K562 (cell line): ENCODE data around the gene UPP1. TPM values are rescaled to one million over a fixed set of nuclear protein-coding genes. Genes with fewer than 3 reads are reported as not detected.

ENCODE experiments used
- BRCA1 ChIP-seq, 2 experiments: fragments of 450-650 bp in 1 of 2; sonication (generic) in 1 of 2; formaldehyde crosslinking in 1 of 2; IDR thresholded peaks; 2 replicates each; pipeline versions ENCODE4 v1.5.0 to v1.6.1; 2017 to 2020; ENCODE audit warnings: mild to moderate bottlenecking in 1 of 2, missing genetic modification reagents in 1 of 2
- CBFA2T2 ChIP-seq: fragments of 450-650 bp; conservative IDR thresholded peaks from 2 replicates; pipeline ENCODE4 v1.6.1; 2017; ENCODE audit warnings: mild to moderate bottlenecking
- CBX1 ChIP-seq: sonication (generic); IDR thresholded peaks from 2 replicates; pipeline ENCODE4 v1.6.1; 2016; ENCODE audit warnings: antibody characterized with exemption, low read depth, mild to moderate bottlenecking
- CSDE1 ChIP-seq, 2 experiments: fragments of 450-650 bp; IDR thresholded peaks; 2 replicates each; pipeline ENCODE4 v1.6.1; 2016; ENCODE audit warnings: mild to moderate bottlenecking in 1 of 2
- GABPB2 ChIP-seq: fragments of 250-450 bp; sonication (Bioruptor Pico); conservative IDR thresholded peaks from 2 replicates; pipeline ENCODE4 v1.5.1; 2021; ENCODE audit warnings: mild to moderate bottlenecking
- GTF2F1 ChIP-seq: IDR thresholded peaks from 2 replicates; pipeline ENCODE4 v1.6.1; 2011; ENCODE audit warnings: low read depth, low read length, improper control_type of control experiment
- HCFC1 ChIP-seq: IDR thresholded peaks from 2 replicates; pipeline ENCODE4 v1.6.1; 2012; ENCODE audit warnings: low read depth, low read length, improper control_type of control experiment
- HMGN3 ChIP-seq: IDR thresholded peaks from 2 replicates; pipeline ENCODE4 v1.6.1; 2011; ENCODE audit warnings: borderline replicate concordance, low read depth, mild to moderate bottlenecking, mixed read lengths, low read length; ENCODE audit not compliant: insufficient read length; ENCODE audit errors: extremely low read depth
- IFI16 ChIP-seq: fragments of 250-450 bp; sonication (Bioruptor Pico); IDR thresholded peaks from 2 replicates; pipeline ENCODE4 v2.1.2; 2022; ENCODE audit warnings: mild to moderate bottlenecking, inconsistent platforms
- MAFF ChIP-seq: IDR thresholded peaks from 2 replicates; pipeline ENCODE4 v1.6.1; 2012; ENCODE audit warnings: low read length, improper control_type of control experiment
- NR2C1 ChIP-seq, 2 experiments: fragments of 450-650 bp; IDR thresholded peaks; 2 replicates each; pipeline ENCODE4 v1.6.1; 2017; ENCODE audit warnings: mild to moderate bottlenecking in 2 of 2, antibody characterized with exemption in 1 of 2, inconsistent platforms in 1 of 2, missing compliant biosample characterization in 1 of 2, missing genetic modification characterization in 1 of 2
- RBM39 ChIP-seq: fragments of 200-400 bp; formaldehyde crosslinking; optimal IDR thresholded peaks from 2 replicates; pipeline ENCODE3; 2018; ENCODE audit warnings: low read depth, low read length
- TGIF2 ChIP-seq: sonication (generic); formaldehyde crosslinking; IDR thresholded peaks from 2 replicates; pipeline ENCODE4 v1.8.1; 2022; ENCODE audit warnings: mild to moderate bottlenecking, missing genetic modification reagents, moderate library complexity
- VEZF1 ChIP-seq: fragments of 200-800 bp; sonication (Bioruptor generic); IDR thresholded peaks from 2 replicates; pipeline ENCODE4 v1.6.1; 2017; ENCODE audit warnings: missing genetic modification characterization, missing compliant biosample characterization
- ZBTB11 ChIP-seq, 3 experiments: fragments of 200-800 bp in 1 of 3; fragments of 250-450 bp in 1 of 3; fragments of 450-650 bp in 1 of 3; sonication (Bioruptor Pico) in 1 of 3; sonication (Bioruptor generic) in 1 of 3; formaldehyde crosslinking in 1 of 3; IDR thresholded peaks; 2 replicates each; pipeline versions ENCODE4 v1.6.1 to v1.8.0; 2016 to 2022; ENCODE audit warnings: mild to moderate bottlenecking in 2 of 3, missing genetic modification characterization in 2 of 3, missing compliant biosample characterization in 1 of 3, moderate library complexity in 1 of 3
- ZC3H11A ChIP-seq: IDR thresholded peaks from 2 replicates; pipeline ENCODE4 v1.6.1; 2012; ENCODE audit warnings: low read depth, low read length, improper control_type of control experiment
- ZNF518B ChIP-seq: fragments of 250-450 bp; sonication (Bioruptor Pico); IDR thresholded peaks from 2 replicates; pipeline ENCODE4 v1.5.0; 2021; ENCODE audit warnings: mild to moderate bottlenecking, moderate library complexity
- ZNF717 ChIP-seq: fragments of 250-450 bp; sonication (Bioruptor Pico); IDR thresholded peaks from 2 replicates; pipeline ENCODE4 v1.5.0; 2021
- polyA plus RNA-seq, 8 experiments: library from polyadenylated mRNA; depleted of rRNA in 4 of 8; stranded (reverse) in 5 of 8; unstranded in 3 of 8; fragments of >200 nt; fragmentation: Nextera tagmentation in 2 of 8; fragmentation: Illumina TruSeq in 1 of 8; extraction: Ambion mirVana in 2 of 8; extraction: Trizol in 1 of 8; gene quantifications; 2 replicates each; pipeline versions ENCODE4 v1.2.1 to v1.2.3, GENCODE V29; 2011 to 2014; ENCODE audit warnings: inconsistent platforms in 1 of 8, missing spikeins in 1 of 8
- total RNA-seq, 7 experiments: library from RNA; depleted of rRNA in 6 of 7; stranded (reverse); fragments of >200 nt in 6 of 7; fragmentation: Illumina TruSeq in 2 of 7; extraction: Trizol in 2 of 7; gene quantifications; 2 replicates each; pipeline versions ENCODE4 v1.2.1 to v1.2.3, GENCODE V29; 2011 to 2021; ENCODE audit warnings: low replicate concordance in 1 of 7

UPP1 gene
- total and polyA plus RNA-seq, 9 of the 15 experiments (the other 6 are each of a cell fraction or from before 2014, with no cell fraction given): 0.38 to 2.4 (median 0.61) TPM

- peak; percentile 48; the same call in 1 of the 2 replicates for TF ChIP-seq VEZF1 (CRISPR knock-in tag)
- TF ChIP-seq MAFF: peak; percentile 48; the same call in 1 of the 2 replicates
- TF ChIP-seq TGIF2 (CRISPR knock-in tag): no peak
- TF ChIP-seq HMGN3: no peak
- TF ChIP-seq HCFC1: no peak
- no peak for TF ChIP-seq NR2C1 (IDR thresholded peaks at IDR 0.05)
- TF ChIP-seq NR2C1 (tag; IDR thresholded peaks at IDR 0.05): 0 out of 2 replicates have a peak, but pooled peaks have one; percentile 31
- TF ChIP-seq CBX1: no peak
- TF ChIP-seq CBFA2T2: 0 out of 2 replicates have a peak, but pooled peaks have one; percentile 46
- no peak for TF ChIP-seq CSDE1 (IDR thresholded peaks at IDR 0.05)
- no peak for TF ChIP-seq GTF2F1
- TF ChIP-seq GABPB2 (CRISPR knock-in tag): no peak
- no peak for TF ChIP-seq BRCA1 (IDR thresholded peaks at IDR 0.05)
- TF ChIP-seq BRCA1 (CRISPR knock-in tag; IDR thresholded peaks at IDR 0.05): no peak
- no peak for TF ChIP-seq ZNF717
- no peak for TF ChIP-seq RBM39
- no peak for TF ChIP-seq ZBTB11 (CRISPR knock-in tag; IDR thresholded peaks at IDR 0.05)
- no peak for TF ChIP-seq IFI16 (CRISPR knock-in tag)
- TF ChIP-seq ZNF518B (CRISPR knock-in tag): no peak
- no peak for TF ChIP-seq ZC3H11A
Measured at GRCh38 chr7:48084727-48085432, 4.2 kb upstream of the UPP1 start (continued).
